ENCODE data around the gene ZBED6. TPM values are rescaled to one million over a fixed set of nuclear protein-coding genes. Genes with fewer than 3 reads are reported as not detected.

Gene ZBED6
- total and polyA plus RNA-seq, 2 of the 4 experiments (the other 2 are of a cell fraction) = 3.8 to 26.2 TPM

- H3K36me3 ChIP-seq (ENCODE audit: control insufficient read depth, insufficient read depth, low read length) = no peaks in the 10 kb centered on the region
- H2BK20ac ChIP-seq (ENCODE audit: low read depth, low read length) = no peak overlapping the region
- H2BK15ac ChIP-seq (ENCODE audit: low read depth, low read length) = no peak overlapping the region
- no peak overlapping the region for H3K4me3 ChIP-seq (ENCODE audit: insufficient read depth, low read depth, low read length)
- CTCF ChIA-PET = no interaction called here
- H3K14ac ChIP-seq (replicated peaks; ENCODE audit: low read depth, low read length) = no peak overlapping the region
- POLR2A ChIA-PET (ENCODE audit: unreplicated experiment) = no interaction called here
- in situ Hi-C loops (cut with MboI; ENCODE audit: low sequenced_read_pairs) = no loop called here
- no peak overlapping the region for H3K27ac ChIP-seq (ENCODE audit: insufficient read depth, low read length)
- no peak overlapping the region for H3K9ac ChIP-seq (ENCODE audit: low read depth, low read length)
- H4K91ac ChIP-seq (ENCODE audit: insufficient read depth, low read depth, low read length) = no peak overlapping the region
- no peak for TF ChIP-seq FOS (IDR thresholded peaks at IDR 0.05; ENCODE audit: low read depth, low read length)
- DNase-seq = no peak
- H2AK9ac ChIP-seq (replicated peaks; ENCODE audit: low read depth, low read length, poor library complexity) = no peak overlapping the region
- H3K27me3 ChIP-seq (ENCODE audit: control insufficient read depth, insufficient read depth, low read length) = no peaks in the 10 kb centered on the region
- no peak overlapping the region for H2AK5ac ChIP-seq (ENCODE audit: low read depth, low read length)
- H2BK5ac ChIP-seq (ENCODE audit: low read depth, low read length, poor library complexity, severe bottlenecking) = no peak overlapping the region
- BruUV-seq (replicated peaks) = no TSS peak
- no peak overlapping the region for H2AFZ ChIP-seq (replicated peaks; ENCODE audit: low read length, poor library complexity)
- intact Hi-C loops (cut with micrococcal nuclease) = no loop called here
- no peaks in the 10 kb centered on the region for H3K79me1 ChIP-seq (ENCODE audit: low read depth in 1 of 2, low read length in 2 of 2)
- no CpG with 5 or more reads among the region's 4 CpGs for WGBS, 2 experiments (ENCODE audit: extremely low coverage in 2 of 2, insufficient read length in 1 of 2)
- no peak overlapping the region for H3K4me2 ChIP-seq (ENCODE audit: low read depth, low read length)
- peaks cover 11% of the 10 kb centered on the region for H3K4me1 ChIP-seq (ENCODE audit: control insufficient read depth, insufficient read depth, low read length)
- no peak overlapping the region for H3K18ac ChIP-seq (ENCODE audit: low read depth, low read length)
- no peak overlapping the region for H2BK120ac ChIP-seq (ENCODE audit: low read depth, low read length)
- no peak overlapping the region for H4K5ac ChIP-seq (ENCODE audit: low read depth, low read length)
- no peaks in the 10 kb centered on the region for H3K9me1 ChIP-seq (ENCODE audit: insufficient read depth, low read length)
- ATAC-seq (ENCODE audit: low read depth) = no peak
- dilution Hi-C loops (cut with HindIII; ENCODE audit: low sequenced_read_pairs, unreplicated experiment) = no loop called here
- no peak overlapping the region for H4K8ac ChIP-seq (ENCODE audit: low read depth in 2 of 2, low read length in 2 of 2)
- H4K20me1 ChIP-seq (ENCODE audit: insufficient read depth, low read length) = no peaks in the 10 kb centered on the region; the same call in 1 of the 2 replicates
- no peak overlapping the region for H3K4ac ChIP-seq (ENCODE audit: low read depth, low read length)
- no peak overlapping the region for H3K23ac ChIP-seq (ENCODE audit: low read depth, low read length)
- H3K9me3 ChIP-seq (ENCODE audit: control insufficient read depth, insufficient read depth, low read length) = no peaks in the 10 kb centered on the region
- H3K56ac ChIP-seq (ENCODE audit: extremely low read depth, insufficient read depth, low read length) = no peak overlapping the region
These were observed 41.0 kb upstream of the ZBED6 start for GRCh38 chr1:203754455-203754864.

Data from IMR-90 (cell line).